OCI-M2 (cell line): Measurements from ENCODE around the gene F2RL1.
"Not testable (repeated sequence)": the region's sequence is repeated elsewhere in the genome, so short reads cannot be mapped to it uniquely, and the experiment has no call there.

Experiments
- DNase-seq: peaks from one replicate; lab custom pipeline; 2025; ENCODE audit not compliant: unreplicated experiment; lab: John Stamatoyannopoulos, UW

F2RL1 gene

GRCh38 chr5:76849419-76850291, 30.8 kb downstream of the F2RL1 start, which contains the start of gene S100Z:
Gene S100Z (plus strand): TSS chr5:76850014. CDS start chr5:76875360, 25,346 bp downstream.
- peak; percentile 28 for DNase-seq

- DNase-seq = no peak
These were observed 31.8 kb downstream of the F2RL1 start for GRCh38 chr5:76850543-76851145.

- DNase-seq = no peak
These were observed 33.0 kb downstream of the F2RL1 start for GRCh38 chr5:76851728-76852369.

DNA sequence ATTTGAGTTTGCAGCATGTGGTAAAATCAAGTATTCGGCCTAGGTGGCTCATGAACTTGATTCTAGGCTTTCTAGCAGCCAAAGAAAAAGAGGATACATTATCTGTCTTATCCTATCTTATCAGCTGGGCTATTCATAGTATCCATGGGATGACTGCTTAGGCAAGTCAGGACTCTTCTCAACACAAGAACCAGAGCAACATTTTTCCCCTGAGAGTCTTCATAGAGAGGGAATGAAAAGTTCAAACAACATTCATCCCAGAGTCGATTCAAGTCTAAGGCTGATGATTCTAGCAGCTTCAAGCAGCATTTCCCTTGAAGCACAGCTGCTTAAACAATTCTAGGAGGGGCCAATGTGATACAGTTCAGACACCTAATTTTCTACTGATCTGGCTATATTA, 33.9 kb downstream of the F2RL1 start:
- DNase-seq = no peak

DNA sequence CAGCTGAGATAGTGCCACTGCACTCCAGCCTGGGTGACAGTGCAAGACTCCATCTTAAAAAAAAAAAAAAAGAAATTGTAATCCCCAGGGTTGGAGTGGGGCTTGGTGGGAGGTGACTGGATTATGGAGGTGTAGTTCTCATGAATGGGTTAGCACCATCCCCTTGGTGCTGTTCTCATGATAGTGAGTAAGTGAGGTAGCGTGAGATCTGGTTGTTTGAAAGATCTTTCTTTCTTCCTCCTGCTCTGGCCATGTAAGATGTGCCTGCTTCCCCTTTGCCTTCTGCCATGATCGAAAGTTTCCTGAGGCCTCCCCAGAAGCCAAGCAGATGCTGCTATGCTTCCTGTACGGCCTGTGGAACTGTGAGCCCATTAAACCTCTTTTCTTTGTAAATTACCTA, 34.9 kb downstream of the F2RL1 start:
- not testable (repeated sequence) for DNase-seq

GRCh38 chr5:76854644-76855043, 35.8 kb downstream of the F2RL1 start:
- no peak for DNase-seq

DNA sequence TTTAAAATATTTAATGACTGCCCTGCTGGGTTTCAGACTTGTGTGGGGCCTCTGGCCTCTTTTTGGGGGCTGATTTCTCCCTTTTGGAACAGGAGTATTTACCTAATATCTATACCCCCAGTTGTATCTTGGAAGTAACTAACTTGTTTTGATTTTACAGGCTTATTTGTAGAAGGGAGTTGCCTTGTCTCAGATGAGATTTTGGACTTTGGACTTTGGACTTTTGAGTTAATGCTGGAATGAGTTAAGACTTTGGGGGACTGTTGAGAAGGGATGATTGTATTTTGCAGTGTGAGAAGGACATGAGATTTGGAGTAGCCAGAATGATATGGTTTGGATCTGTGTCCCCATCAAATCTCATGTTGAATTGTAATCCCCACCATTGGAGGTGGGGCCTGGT, 36.7 kb downstream of the F2RL1 start:
- DNase-seq = not testable (repeated sequence)

DNA sequence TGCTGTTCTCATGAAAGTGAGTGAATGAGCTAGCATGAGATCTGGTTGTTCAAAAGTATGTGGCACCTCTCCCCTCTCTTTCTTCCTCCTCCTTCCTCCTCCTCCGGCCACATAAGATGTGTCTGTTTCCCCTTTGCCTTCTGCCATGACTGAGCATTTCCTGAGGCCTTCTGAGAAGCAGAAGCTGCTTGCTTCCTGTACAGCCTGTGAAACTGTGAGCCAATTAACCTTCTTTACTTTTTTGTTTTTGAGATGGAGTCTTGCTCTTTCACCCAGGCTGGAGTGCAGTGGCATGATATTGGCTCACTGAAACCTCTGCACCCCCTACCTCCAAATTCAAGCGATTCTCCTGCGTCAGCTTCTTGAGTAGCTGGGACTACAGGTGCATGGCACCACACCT, 37.1 kb downstream of the F2RL1 start:
- no peak for DNase-seq

- not testable (repeated sequence) for DNase-seq
These were observed 38.0 kb downstream of the F2RL1 start for GRCh38 chr5:76856800-76857199.

GRCh38 chr5:76859591-76860247, 40.9 kb downstream of the F2RL1 start:
- no peak for DNase-seq

DNA sequence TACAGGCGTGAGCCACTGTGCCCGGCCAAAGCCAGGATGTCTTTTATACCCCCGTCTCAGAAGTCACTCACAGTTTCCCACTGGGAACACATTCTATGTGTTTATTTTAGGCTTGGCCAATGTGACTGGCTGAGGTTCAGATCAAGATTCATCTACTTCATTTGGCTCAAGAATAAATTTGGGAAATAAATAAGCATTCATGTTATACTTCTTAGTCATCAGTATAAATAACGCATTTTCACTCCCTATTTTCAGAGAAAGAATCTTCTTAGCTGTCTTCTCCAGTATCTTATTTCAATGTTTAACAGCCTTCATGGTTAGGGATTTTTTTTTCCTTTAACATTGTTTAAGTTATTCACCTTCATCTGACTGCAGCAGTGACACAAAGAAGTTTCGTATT, 42.8 kb downstream of the F2RL1 start:
- DNase-seq = no peak

DNA sequence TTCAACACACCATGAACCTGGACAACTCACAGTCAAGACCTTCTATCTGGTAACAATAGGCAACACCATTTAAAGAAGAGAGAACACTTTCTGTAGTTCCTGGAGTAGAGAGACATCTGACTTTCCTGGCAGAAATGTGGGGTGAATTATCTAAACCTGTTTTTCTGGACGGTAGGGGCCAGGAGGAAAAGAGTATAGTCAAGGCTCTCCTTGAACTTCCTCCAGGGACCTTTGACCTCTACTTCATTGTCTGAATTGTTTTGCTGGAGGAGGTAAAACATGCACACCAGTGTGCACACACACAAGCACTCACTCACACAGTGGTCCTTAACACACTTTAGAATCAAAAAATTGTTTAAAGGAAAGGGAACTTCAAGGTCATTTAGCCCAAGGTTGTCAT, 44.2 kb downstream of the F2RL1 start:
- no peak for DNase-seq

DNA sequence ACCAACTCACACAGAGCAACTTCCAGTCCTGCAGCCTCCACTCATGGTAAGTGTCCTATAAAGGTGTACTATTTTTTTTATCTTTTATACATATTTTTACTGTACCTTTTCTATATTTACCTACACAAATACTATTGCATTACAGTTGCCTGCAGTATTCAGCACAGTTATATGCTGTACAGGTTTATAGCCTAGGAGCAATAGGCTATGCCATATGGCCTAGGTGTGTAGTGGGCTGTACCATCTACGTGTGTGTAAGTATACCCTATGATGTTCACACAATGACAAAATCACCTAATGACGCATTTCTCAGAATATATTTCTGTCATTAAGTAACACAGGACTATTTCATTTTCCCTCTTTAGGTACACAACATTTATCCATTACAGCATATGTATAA, 47.7 kb downstream of the F2RL1 start:
- no peak for DNase-seq

DNA sequence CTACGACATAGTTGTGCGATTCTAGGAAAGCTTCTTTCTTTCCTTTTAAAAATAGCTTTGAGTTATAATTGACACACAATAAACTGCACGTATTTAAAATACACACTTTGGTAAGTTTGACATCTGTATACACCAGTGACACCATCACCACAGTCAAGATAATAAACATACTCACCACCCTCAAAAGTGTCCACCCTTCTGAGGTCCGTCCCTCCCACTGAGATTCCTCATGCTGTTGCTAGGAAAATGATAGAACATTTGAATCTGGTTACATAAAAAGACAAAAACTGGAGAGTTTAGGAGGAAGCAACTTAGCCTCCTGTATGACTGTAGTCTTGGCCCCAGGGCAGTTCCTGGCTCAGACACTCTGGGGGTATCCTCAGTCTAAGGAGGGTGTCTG, 48.2 kb downstream of the F2RL1 start:
- no peak for DNase-seq

GRCh38 chr5:76867827-76868693, 49.2 kb downstream of the F2RL1 start:
- DNase-seq = peak; percentile 47

DNA sequence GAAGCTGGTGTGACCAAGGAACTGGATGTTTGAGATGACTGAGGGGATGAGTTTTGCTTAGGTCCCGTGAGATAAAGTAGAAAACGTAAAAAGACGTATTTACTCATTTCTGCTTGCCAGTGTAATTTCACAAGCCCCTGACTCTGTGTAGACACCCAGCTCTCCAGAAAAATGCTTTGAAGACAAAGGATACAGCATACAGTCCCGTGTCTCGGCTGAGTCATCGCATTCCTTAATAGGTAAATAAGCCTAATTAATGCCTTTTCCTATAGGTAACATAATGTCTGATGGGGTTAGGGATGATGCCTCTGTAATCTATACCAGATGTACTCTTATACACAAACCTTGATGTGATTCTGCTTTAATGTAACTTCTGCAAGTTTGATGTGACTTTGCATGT, 51.2 kb downstream of the F2RL1 start:
- DNase-seq = no peak

DNA sequence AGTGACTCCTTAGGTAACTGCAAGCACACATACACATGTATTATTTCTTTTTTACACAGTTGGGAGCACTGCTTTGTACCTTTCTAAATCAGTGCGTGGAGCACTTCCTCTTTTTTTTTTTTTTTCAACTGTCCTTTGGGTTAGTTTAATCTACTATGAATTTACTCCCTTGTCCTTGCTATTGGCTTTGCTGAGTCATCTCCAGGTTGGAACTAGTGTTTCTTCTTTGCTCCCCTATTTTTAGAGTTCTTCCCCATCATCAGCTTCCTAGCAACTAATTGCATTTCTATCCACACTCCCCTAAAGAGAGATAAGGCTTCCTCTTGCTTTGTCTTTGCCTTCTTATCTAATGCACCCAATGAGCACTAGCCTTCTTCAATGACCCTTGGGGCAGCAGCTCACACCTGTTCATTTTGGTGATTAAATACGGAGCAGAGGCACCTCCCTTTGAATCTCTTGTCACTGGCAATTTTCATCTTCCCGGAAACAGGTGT, 55.3 kb downstream of the F2RL1 start:
- DNase-seq = no peak
